SK-N-SH treated with all-trans-retinoic acid at 6 μM for 48 hours (cell line): ENCODE measurements around the gene MYO5C.

Experiments
- ARNTL ChIP-seq: fragments of 450-650 bp; formaldehyde crosslinking; IDR thresholded peaks from 2 replicates; pipeline ENCODE4 v1.5.0; 2020; ENCODE audit warnings: low read depth, mild to moderate bottlenecking, moderate library complexity, borderline replicate concordance
- BACH2 ChIP-seq: fragments of 250-450 bp; sonication (Bioruptor Pico); IDR thresholded peaks from 2 replicates; pipeline ENCODE4 v1.9.0; 2021; ENCODE audit warnings: mild to moderate bottlenecking, borderline replicate concordance
- CSDC2 ChIP-seq: fragments of 250-450 bp; sonication (Bioruptor Pico); IDR thresholded peaks from 2 replicates; pipeline ENCODE4 v1.5.0; 2020; ENCODE audit warnings: mild to moderate bottlenecking, moderate library complexity
- ESRRG ChIP-seq: fragments of 250-450 bp; sonication (Bioruptor Pico); IDR thresholded peaks from 2 replicates; pipeline ENCODE4 v1.6.1; 2021; ENCODE audit warnings: mild to moderate bottlenecking
- GLIS3 ChIP-seq: fragments of 250-450 bp; sonication (Bioruptor Pico); IDR thresholded peaks from 2 replicates; pipeline ENCODE4 v1.5.0; 2020; ENCODE audit warnings: mild to moderate bottlenecking, moderate library complexity
- OSR1 ChIP-seq: fragments of 250-450 bp; sonication (Bioruptor Pico); IDR thresholded peaks from 2 replicates; pipeline ENCODE4 v1.8.0; 2022; ENCODE audit warnings: moderate library complexity, mild to moderate bottlenecking, inconsistent platforms
- PPARA ChIP-seq: fragments of 250-450 bp; sonication (Bioruptor Pico); IDR thresholded peaks from 2 replicates; pipeline ENCODE4 v1.5.0; 2020; ENCODE audit warnings: mild to moderate bottlenecking, borderline replicate concordance
- RARB ChIP-seq: fragments of 250-450 bp; sonication (Bioruptor Pico); IDR thresholded peaks from 2 replicates; pipeline ENCODE4 v1.8.0; 2021; ENCODE audit warnings: mild to moderate bottlenecking, moderate library complexity
- SNAI2 ChIP-seq: fragments of 250-450 bp; sonication (Bioruptor Pico); IDR thresholded peaks from 2 replicates; pipeline ENCODE4 v1.5.0; 2020; ENCODE audit warnings: mild to moderate bottlenecking, moderate library complexity
- ZC3H10 ChIP-seq: fragments of 250-450 bp; sonication (Bioruptor Pico); IDR thresholded peaks from 2 replicates; pipeline ENCODE4 v1.5.1; 2021; ENCODE audit warnings: mild to moderate bottlenecking, moderate library complexity
- ZFP3 ChIP-seq: fragments of 250-450 bp; sonication (Bioruptor Pico); IDR thresholded peaks from 2 replicates; pipeline ENCODE4 v1.5.0; 2020; ENCODE audit warnings: mild to moderate bottlenecking, moderate library complexity
- ZFP30 ChIP-seq: fragments of 450-650 bp; formaldehyde crosslinking; IDR thresholded peaks from 2 replicates; pipeline ENCODE4 v1.5.0; 2022; ENCODE audit warnings: mild to moderate bottlenecking, moderate library complexity
- TF ChIP-seq, protein P1 (sequence below): fragments of 250-450 bp; sonication (Bioruptor Pico); IDR thresholded peaks from 2 replicates; pipeline ENCODE4 v1.8.0; 2020; ENCODE audit warnings: mild to moderate bottlenecking, moderate library complexity, borderline replicate concordance

DNA sequence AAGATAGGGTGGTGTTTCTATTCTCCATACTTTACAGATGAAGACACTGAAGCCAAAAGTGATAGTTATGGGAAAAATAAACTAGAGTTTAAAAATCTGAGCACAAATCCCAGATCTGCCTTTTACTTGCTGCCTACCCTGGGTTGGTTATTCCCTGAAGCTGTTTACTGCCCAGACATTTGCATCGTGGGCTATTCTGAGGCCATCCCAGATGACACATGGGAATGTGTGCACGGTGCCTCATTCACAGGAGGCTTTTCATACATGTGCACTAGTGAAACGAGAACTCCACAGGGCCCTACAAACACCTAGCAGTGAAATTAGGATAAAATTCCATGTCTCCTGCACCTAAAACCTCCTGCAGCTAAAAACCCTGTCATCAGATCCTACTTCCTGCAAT, 17.5 kb downstream of the MYO5C start:
- no peak for TF ChIP-seq PPARA (CRISPR knock-in tag)
- TF ChIP-seq GLIS3 (CRISPR knock-in tag): no peak
- TF ChIP-seq ZC3H10 (CRISPR knock-in tag): no peak
- no peak for TF ChIP-seq ESRRG (CRISPR knock-in tag)
- TF ChIP-seq OSR1 (CRISPR knock-in tag): no peak
- TF ChIP-seq ZFP3 (CRISPR knock-in tag): no peak
- TF ChIP-seq, protein P1, sequence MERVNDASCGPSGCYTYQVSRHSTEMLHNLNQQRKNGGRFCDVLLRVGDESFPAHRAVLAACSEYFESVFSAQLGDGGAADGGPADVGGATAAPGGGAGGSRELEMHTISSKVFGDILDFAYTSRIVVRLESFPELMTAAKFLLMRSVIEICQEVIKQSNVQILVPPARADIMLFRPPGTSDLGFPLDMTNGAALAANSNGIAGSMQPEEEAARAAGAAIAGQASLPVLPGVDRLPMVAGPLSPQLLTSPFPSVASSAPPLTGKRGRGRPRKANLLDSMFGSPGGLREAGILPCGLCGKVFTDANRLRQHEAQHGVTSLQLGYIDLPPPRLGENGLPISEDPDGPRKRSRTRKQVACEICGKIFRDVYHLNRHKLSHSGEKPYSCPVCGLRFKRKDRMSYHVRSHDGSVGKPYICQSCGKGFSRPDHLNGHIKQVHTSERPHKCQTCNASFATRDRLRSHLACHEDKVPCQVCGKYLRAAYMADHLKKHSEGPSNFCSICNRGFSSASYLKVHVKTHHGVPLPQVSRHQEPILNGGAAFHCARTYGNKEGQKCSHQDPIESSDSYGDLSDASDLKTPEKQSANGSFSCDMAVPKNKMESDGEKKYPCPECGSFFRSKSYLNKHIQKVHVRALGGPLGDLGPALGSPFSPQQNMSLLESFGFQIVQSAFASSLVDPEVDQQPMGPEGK (CRISPR knock-in tag): no peak
- TF ChIP-seq BACH2 (CRISPR knock-in tag): no peak
- TF ChIP-seq SNAI2: no peak
- TF ChIP-seq CSDC2 (CRISPR knock-in tag): no peak
- TF ChIP-seq ARNTL (CRISPR knock-in tag): no peak
- TF ChIP-seq ZFP30 (CRISPR knock-in tag): no peak
- TF ChIP-seq RARB (CRISPR knock-in tag): no peak
